ENCODE data around the gene NUFIP1.

NUFIP1 gene

GRCh38 chr13:45004096-45004495 lies 14.8 kb upstream of the NUFIP1 start:
- Histone ChIP-seq H3K4me3 (ENCODE audit: low read length in 2 of 2) (no peak overlapping the region), H3K9me3 (ENCODE audit: control insufficient read depth in 2 of 2, low read length in 2 of 2) (no peaks in the 10 kb centered on the region), H3K36me3 (ENCODE audit: control insufficient read depth in 2 of 2, insufficient read depth in 2 of 2, low read length in 2 of 2) (peaks cover 14% of the 10 kb centered on the region in 2 donors), H3K27me3 (ENCODE audit: control insufficient read depth in 1 of 2, insufficient read depth in 2 of 2, low read length in 2 of 2) (no peaks in the 10 kb centered on the region), H3K4me1 (ENCODE audit: control insufficient read depth, insufficient read depth, low read length) (no peaks in the 10 kb centered on the region), H3K27ac (ENCODE audit: low read length) (no peak overlapping the region), H3K9ac (ENCODE audit: low read length in 2 of 2) (no peak overlapping the region)

- H3K9me3 ChIP-seq (ENCODE audit: control insufficient read depth in 2 of 2, low read length in 2 of 2): no peaks in the 10 kb centered on the region
- no peaks in the 10 kb centered on the region for H3K27me3 ChIP-seq (ENCODE audit: control insufficient read depth in 1 of 2, insufficient read depth in 2 of 2, low read length in 2 of 2)
- peaks cover 9 to 10% of the 10 kb centered on the region in 2 donors for H3K36me3 ChIP-seq (ENCODE audit: control insufficient read depth in 2 of 2, insufficient read depth in 2 of 2, low read length in 2 of 2)
- no peak overlapping the region for H3K4me3 ChIP-seq (ENCODE audit: low read length in 2 of 2)
- no peak overlapping the region for H3K27ac ChIP-seq (ENCODE audit: low read length)
- no peak overlapping the region for H3K9ac ChIP-seq (ENCODE audit: low read length in 2 of 2)
- no peaks in the 10 kb centered on the region for H3K4me1 ChIP-seq (ENCODE audit: control insufficient read depth, insufficient read depth, low read length)
Observed at GRCh38 chr13:45003417-45003816, 14.1 kb upstream of the NUFIP1 start.

- Histone ChIP-seq H3K27me3 (ENCODE audit: control insufficient read depth in 1 of 2, insufficient read depth in 2 of 2, low read length in 2 of 2) (no peaks in the 10 kb centered on the region), H3K9ac (ENCODE audit: low read length in 2 of 2) (peak overlapping the region; percentile 96), H3K4me1 (ENCODE audit: control insufficient read depth, insufficient read depth, low read length) (peaks cover 24% of the 10 kb centered on the region), H3K9me3 (ENCODE audit: control insufficient read depth in 2 of 2, low read length in 2 of 2) (no peaks in the 10 kb centered on the region), H3K4me3 (ENCODE audit: low read length in 2 of 2) (peak overlapping the region; percentile 85 to 98), H3K27ac (ENCODE audit: low read length) (peak overlapping the region; percentile 85), H3K36me3 (ENCODE audit: control insufficient read depth in 2 of 2, insufficient read depth in 2 of 2, low read length in 2 of 2) (peaks cover 1 to 4% of the 10 kb centered on the region in 2 donors)
Observed at GRCh38 chr13:44989941-44990340, 670 bp upstream of the NUFIP1 start.

GRCh38 chr13:44978328-44978727 lies 10.9 kb downstream of the NUFIP1 start:
- Histone ChIP-seq H3K9ac (ENCODE audit: low read length in 2 of 2) (no peak overlapping the region), H3K9me3 (ENCODE audit: control insufficient read depth in 2 of 2, low read length in 2 of 2) (no peaks in the 10 kb centered on the region), H3K4me3 (ENCODE audit: low read length in 2 of 2) (no peak overlapping the region), H3K27ac (ENCODE audit: low read length) (no peak overlapping the region), H3K36me3 (ENCODE audit: control insufficient read depth in 2 of 2, insufficient read depth in 2 of 2, low read length in 2 of 2) (peaks cover 23 to 34% of the 10 kb centered on the region in 2 donors), H3K27me3 (ENCODE audit: control insufficient read depth in 1 of 2, insufficient read depth in 2 of 2, low read length in 2 of 2) (no peaks in the 10 kb centered on the region), H3K4me1 (ENCODE audit: control insufficient read depth, insufficient read depth, low read length) (no peaks in the 10 kb centered on the region)

- H3K36me3 ChIP-seq (ENCODE audit: control insufficient read depth in 2 of 2, insufficient read depth in 2 of 2, low read length in 2 of 2): peaks cover 23 to 34% of the 10 kb centered on the region in 2 donors
- H3K27ac ChIP-seq (ENCODE audit: low read length): no peak overlapping the region
- no peaks in the 10 kb centered on the region for H3K27me3 ChIP-seq (ENCODE audit: control insufficient read depth in 1 of 2, insufficient read depth in 2 of 2, low read length in 2 of 2)
- H3K4me1 ChIP-seq (ENCODE audit: control insufficient read depth, insufficient read depth, low read length): no peaks in the 10 kb centered on the region
- no peaks in the 10 kb centered on the region for H3K9me3 ChIP-seq (ENCODE audit: control insufficient read depth in 2 of 2, low read length in 2 of 2)
- H3K4me3 ChIP-seq (ENCODE audit: low read length in 2 of 2): no peak overlapping the region
- H3K9ac ChIP-seq (ENCODE audit: low read length in 2 of 2): no peak overlapping the region
Observed at GRCh38 chr13:44976949-44977583, 12.2 kb downstream of the NUFIP1 start.

GRCh38 chr13:44976196-44976595 lies 13.1 kb downstream of the NUFIP1 start:
- Histone ChIP-seq H3K4me1 (ENCODE audit: control insufficient read depth, insufficient read depth, low read length) (no peaks in the 10 kb centered on the region), H3K9ac (ENCODE audit: low read length in 2 of 2) (no peak overlapping the region), H3K9me3 (ENCODE audit: control insufficient read depth in 2 of 2, low read length in 2 of 2) (no peaks in the 10 kb centered on the region), H3K4me3 (ENCODE audit: low read length in 2 of 2) (no peak overlapping the region), H3K27me3 (ENCODE audit: control insufficient read depth in 1 of 2, insufficient read depth in 2 of 2, low read length in 2 of 2) (no peaks in the 10 kb centered on the region), H3K36me3 (ENCODE audit: control insufficient read depth in 2 of 2, insufficient read depth in 2 of 2, low read length in 2 of 2) (peaks cover 23 to 38% of the 10 kb centered on the region in 2 donors), H3K27ac (ENCODE audit: low read length) (no peak overlapping the region)

GRCh38 chr13:44974056-44974793 lies 15.0 kb downstream of the NUFIP1 start:
- no peak overlapping the region for H3K9ac ChIP-seq (ENCODE audit: low read length in 2 of 2)

GRCh38 chr13:44972956-44973581 lies 16.2 kb downstream of the NUFIP1 start:
- Histone ChIP-seq H3K9ac (ENCODE audit: low read length in 2 of 2) (no peak overlapping the region), H3K4me1 (ENCODE audit: control insufficient read depth, insufficient read depth, low read length) (peaks cover under 1% of the 10 kb centered on the region), H3K27ac (ENCODE audit: low read length) (no peak overlapping the region), H3K9me3 (ENCODE audit: control insufficient read depth in 2 of 2, low read length in 2 of 2) (no peaks in the 10 kb centered on the region), H3K36me3 (ENCODE audit: control insufficient read depth in 2 of 2, insufficient read depth in 2 of 2, low read length in 2 of 2) (peaks cover 8 to 17% of the 10 kb centered on the region in 2 donors), H3K4me3 (ENCODE audit: low read length in 2 of 2) (no peak overlapping the region), H3K27me3 (ENCODE audit: control insufficient read depth in 1 of 2, insufficient read depth in 2 of 2, low read length in 2 of 2) (no peaks in the 10 kb centered on the region)

More at GRCh38 chr13:44974056-44974793, 15.0 kb downstream of the NUFIP1 start:
- no peak overlapping the region for H3K4me3 ChIP-seq (ENCODE audit: low read length in 2 of 2)
- no peaks in the 10 kb centered on the region for H3K9me3 ChIP-seq (ENCODE audit: control insufficient read depth in 2 of 2, low read length in 2 of 2)
- peaks cover 19 to 27% of the 10 kb centered on the region in 2 donors for H3K36me3 ChIP-seq (ENCODE audit: control insufficient read depth in 2 of 2, insufficient read depth in 2 of 2, low read length in 2 of 2)
- H3K4me1 ChIP-seq (ENCODE audit: control insufficient read depth, insufficient read depth, low read length): no peaks in the 10 kb centered on the region
- H3K27ac ChIP-seq (ENCODE audit: low read length): no peak overlapping the region
- H3K27me3 ChIP-seq (ENCODE audit: control insufficient read depth in 1 of 2, insufficient read depth in 2 of 2, low read length in 2 of 2): no peaks in the 10 kb centered on the region

- H3K4me1 ChIP-seq (ENCODE audit: control insufficient read depth, insufficient read depth, low read length): peaks cover 2% of the 10 kb centered on the region
- peaks cover 7% of the 10 kb centered on the region in 2 donors for H3K36me3 ChIP-seq (ENCODE audit: control insufficient read depth in 2 of 2, insufficient read depth in 2 of 2, low read length in 2 of 2)
- no peak overlapping the region for H3K4me3 ChIP-seq (ENCODE audit: low read length in 2 of 2)
- no peak overlapping the region for H3K27ac ChIP-seq (ENCODE audit: low read length)
- H3K9me3 ChIP-seq (ENCODE audit: control insufficient read depth in 2 of 2, low read length in 2 of 2): no peaks in the 10 kb centered on the region
- H3K9ac ChIP-seq (ENCODE audit: low read length in 2 of 2): no peak overlapping the region
- no peaks in the 10 kb centered on the region for H3K27me3 ChIP-seq (ENCODE audit: control insufficient read depth in 1 of 2, insufficient read depth in 2 of 2, low read length in 2 of 2)
Observed at GRCh38 chr13:44971656-44972595, 17.3 kb downstream of the NUFIP1 start.

Measured in stomach smooth muscle (tissue), 2 donors.